GM13976 (cell line): ENCODE measurements around the gene ASTN2.

Experiments used
- DNase-seq: peaks from one replicate; pipeline ENCODE4 v3.0.0; 2012; ENCODE audit warnings: low spot score
- in situ Hi-C: fragments of 300-500 bp; cut with MboI; formaldehyde crosslinking; loops from one replicate; pipeline ENCODE4 v1.12.0; 2022; ENCODE audit warnings: low sequenced_read_pairs, mixed read lengths, inconsistent platforms; ENCODE audit not compliant: unreplicated experiment
- TF ChIP-seq, protein P1 (sequence below): IDR thresholded peaks from 2 replicates; pipeline ENCODE4 v1.5.1; 2012; ENCODE audit warnings: borderline replicate concordance, mild to moderate bottlenecking; ENCODE audit not compliant: insufficient read depth; ENCODE audit errors: extremely low read depth, missing control alignments, control extremely low read depth

ASTN2 gene

DNA sequence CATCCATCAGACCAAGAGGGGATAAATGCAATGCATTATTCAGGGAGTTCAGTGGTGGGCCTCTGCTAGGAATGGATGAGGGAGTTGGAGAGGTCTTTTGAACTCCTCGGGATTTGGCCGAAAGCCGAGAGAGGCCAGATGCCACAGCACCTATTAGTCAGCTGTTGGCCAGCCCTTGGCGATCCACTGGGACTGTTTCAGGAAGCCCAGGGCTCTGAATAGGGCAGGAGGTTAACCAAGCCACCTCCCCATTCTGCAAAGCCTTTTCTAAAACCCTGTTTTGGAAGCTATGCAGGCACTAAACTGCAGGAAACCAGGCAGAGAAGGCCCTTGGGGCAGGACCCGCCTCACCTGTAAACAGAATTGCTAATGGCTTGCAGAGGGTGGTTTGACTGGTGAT lies 37.8 kb downstream of the ASTN2 start:
- TF ChIP-seq, protein P1, sequence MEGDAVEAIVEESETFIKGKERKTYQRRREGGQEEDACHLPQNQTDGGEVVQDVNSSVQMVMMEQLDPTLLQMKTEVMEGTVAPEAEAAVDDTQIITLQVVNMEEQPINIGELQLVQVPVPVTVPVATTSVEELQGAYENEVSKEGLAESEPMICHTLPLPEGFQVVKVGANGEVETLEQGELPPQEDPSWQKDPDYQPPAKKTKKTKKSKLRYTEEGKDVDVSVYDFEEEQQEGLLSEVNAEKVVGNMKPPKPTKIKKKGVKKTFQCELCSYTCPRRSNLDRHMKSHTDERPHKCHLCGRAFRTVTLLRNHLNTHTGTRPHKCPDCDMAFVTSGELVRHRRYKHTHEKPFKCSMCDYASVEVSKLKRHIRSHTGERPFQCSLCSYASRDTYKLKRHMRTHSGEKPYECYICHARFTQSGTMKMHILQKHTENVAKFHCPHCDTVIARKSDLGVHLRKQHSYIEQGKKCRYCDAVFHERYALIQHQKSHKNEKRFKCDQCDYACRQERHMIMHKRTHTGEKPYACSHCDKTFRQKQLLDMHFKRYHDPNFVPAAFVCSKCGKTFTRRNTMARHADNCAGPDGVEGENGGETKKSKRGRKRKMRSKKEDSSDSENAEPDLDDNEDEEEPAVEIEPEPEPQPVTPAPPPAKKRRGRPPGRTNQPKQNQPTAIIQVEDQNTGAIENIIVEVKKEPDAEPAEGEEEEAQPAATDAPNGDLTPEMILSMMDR: no peak
- no peak for DNase-seq

DNA sequence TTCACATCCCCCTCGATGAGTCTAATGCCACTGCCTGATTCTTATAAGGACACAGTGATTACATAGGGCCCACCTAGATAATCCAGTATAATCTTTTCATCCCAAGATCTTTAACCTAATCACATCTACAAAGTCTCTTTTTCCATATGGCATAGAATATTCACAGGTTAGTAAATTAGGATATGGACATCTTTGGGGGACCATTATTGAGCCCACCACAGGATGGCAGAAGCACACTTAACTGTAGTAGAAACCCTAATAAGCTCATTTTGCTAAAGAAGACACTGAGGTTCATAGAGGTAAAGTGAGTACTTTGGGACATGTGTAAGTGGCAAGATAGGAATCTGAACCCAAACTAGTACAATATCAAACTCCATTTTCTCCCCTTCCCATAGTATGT lies 38.9 kb downstream of the ASTN2 start:
- in situ Hi-C loops: no loop called here

More for the DNA sequence above, 37.8 kb downstream of the ASTN2 start:
- in situ Hi-C loops: no loop called here

DNA sequence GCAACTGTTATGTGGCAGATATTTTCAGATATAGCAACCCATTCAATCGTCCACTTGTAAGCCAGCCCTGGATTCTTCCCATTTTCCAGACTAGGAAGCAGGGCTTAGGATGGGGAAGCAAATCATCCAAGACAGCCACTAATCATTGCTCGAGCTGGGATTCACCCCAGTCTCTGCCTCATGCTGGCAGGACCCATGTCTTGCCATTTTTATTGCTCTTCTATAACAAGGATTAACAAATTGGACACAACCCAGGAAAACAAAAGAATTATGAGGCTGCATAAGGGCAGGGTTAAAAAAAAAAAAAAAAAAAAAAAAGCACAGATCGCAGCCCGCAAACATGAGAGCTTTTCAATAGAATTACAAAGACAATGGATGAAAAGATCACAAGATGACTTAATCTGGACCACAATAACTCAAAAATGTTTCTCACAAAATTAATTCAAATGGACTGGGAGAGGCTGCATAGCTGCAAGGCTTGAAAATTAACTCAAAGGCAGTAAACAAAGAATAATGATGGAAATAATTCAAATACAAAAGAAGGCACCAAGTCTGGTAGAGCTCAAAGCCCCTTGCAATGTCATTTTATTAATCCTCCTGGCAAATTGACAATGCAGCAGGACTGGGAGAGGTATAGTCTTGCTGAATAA lies 40.7 kb downstream of the ASTN2 start:
- DNase-seq: no peak
- in situ Hi-C loops: no loop called here
- TF ChIP-seq, protein P1: no peak

More for the DNA sequence above, 38.9 kb downstream of the ASTN2 start:
- TF ChIP-seq, protein P1: no peak
- no peak for DNase-seq

DNA sequence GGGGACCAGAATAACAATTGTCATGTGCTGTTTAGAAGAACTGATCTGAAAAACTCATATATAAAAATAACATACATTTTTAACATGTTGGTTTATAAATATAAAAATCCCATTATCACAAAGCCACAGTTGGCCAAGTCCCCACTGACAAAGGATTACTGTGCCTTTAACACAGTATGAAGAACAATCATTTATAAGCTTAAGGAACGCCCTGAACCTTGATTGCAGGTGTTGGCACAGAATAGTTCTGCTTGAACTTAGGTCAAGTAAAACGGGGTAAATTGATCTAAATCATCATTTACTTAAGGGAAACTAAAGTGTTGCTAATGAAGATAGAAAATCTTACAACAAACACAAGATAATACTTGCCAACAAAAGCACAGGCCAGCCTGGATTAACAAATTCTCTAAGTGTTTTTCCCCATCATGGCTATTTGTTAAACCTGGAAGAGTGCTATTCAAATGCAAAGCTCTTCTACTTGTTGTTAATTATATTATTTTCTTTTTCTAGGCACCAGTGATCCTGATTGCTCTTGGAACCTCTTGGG lies 46.1 kb downstream of the ASTN2 start:
- TF ChIP-seq, protein P1: no peak
- in situ Hi-C loops: no loop called here
- DNase-seq: no peak

DNA sequence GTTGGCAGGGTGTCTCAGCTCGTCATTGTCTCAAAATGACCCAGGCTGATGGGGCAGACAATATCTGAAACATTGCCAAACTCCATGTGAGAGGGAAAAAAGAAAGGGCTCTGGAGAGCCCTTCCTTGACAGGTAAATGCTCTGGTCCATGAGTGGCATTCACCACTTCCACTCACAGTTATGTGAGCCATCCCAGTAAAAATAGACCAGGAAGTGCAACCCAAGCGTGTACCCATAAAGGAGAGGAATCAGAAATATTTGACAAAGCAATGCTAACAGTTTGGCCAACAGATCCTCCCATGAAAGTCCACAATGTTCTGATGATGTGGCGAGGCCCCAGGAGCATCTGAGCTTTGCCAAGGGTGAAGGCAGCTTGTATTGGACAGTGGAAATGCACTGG lies 49.4 kb downstream of the ASTN2 start:
- DNase-seq: no peak
- in situ Hi-C loops: no loop called here
- TF ChIP-seq, protein P1: no peak

DNA sequence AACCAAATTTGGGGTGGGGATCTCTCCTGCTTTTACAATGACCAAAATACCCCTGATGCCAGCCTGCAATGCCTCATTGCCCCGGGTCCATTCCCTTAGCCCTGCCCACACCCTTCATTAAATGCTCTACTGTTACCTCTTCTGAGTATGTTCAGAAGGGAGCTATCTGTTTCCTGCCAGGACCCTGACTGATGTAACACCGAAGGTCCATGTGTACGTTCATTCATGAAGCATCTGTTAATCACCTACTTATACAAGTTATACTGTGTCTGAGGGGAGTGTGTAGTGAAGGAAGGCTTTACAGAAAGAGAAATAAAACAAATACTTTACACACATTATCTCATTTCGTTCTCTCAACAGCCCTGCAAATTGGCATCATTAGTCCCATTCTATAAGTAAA lies 51.9 kb downstream of the ASTN2 start:
- TF ChIP-seq, protein P1: no peak
- in situ Hi-C loops: no loop called here

More for the DNA sequence above, 51.9 kb downstream of the ASTN2 start:
- no peak for DNase-seq
